SHP77 (cell line): ENCODE results near the gene WASF3.

Source experiments
- DNase-seq, 2 experiments: peaks; one replicate each; lab custom pipeline; 2025; lab: John Stamatoyannopoulos, UW

Gene WASF3

DNA sequence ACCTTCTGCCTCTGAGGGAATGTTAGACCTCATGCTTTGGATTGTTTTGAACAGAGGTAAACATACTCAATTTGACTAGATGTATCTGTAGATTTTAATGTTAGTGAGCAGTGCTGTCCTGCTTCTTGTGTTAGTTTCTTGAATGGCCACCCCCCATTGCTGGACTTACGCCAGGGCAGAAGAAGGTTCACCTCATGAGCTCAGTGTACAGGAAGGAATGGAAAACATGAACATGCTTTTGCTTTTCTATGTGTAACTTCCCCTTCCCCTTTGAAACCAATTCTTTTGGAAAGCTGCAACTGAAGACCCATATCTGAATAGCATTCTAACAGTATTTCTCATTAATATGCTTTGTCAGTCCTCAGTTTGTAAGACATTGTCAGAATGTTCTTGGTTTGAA, 32.3 kb downstream of the WASF3 start:
- DNase-seq = no peak

- DNase-seq = no peak
These were observed 32.9 kb downstream of the WASF3 start for GRCh38 chr13:26590379-26590778.

DNA sequence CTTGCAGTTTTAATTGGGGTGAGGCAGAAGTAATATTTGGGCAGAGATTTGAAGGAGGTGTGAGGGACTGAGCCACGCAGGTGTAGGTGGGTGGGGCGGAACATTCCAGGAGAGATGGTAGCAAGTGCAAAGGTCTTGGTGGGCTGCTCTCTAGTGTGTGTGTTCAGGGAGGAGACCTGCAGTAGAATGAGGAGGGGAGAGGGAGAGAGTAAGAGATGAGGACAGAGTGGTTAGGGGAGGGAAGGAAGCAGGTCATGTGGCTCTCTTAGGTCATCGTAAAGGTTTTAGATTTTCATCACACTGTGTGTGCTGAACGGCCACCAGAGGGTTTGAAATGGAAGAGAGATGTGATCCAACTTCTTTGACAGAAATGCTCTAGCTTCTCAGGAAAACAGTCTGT, 33.5 kb downstream of the WASF3 start:
- DNase-seq = no peak

- DNase-seq = no peak
These were observed 34.2 kb downstream of the WASF3 start for GRCh38 chr13:26591672-26592071.

DNA sequence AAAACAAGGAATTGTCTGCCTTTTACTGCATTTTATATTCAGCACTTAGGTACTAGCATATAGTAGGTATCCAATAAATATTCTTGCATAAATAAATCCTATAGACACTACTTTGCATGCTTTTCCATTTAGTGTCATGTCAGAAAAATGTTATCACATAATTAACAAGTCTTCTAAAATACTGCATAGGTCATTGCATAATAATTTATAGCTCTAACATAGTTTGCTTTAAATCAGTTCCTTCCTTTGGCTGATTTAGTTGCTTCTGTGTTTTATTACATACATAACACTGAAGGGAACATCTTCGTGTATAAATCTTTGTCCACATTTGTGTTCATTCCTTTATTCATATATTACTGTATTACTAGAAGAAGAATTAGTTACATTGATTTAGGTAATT, 36.2 kb downstream of the WASF3 start:
- no peak for DNase-seq

GRCh38 chr13:26594363-26594762, 36.9 kb downstream of the WASF3 start:
- DNase-seq = no peak

DNA sequence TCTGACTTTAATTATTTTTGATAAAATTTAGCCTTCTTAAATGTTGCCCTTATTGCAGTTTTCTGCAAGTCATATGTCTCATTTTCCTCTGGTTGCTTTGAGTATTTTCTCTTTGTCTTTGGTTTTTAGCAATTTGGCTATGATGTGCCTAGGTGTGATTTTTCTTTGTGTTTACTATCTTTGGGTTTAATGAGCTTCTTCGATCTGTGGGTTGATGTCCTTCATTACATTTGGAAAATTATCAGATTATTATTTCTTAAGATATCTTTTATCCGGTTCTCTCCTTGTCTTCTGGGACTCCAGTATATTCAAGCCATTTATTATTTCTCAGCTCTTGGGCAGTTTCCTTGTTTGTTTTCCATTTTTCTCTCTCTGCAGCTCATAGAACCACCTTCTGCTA, 39.0 kb downstream of the WASF3 start:
- no peak for DNase-seq

GRCh38 chr13:26599403-26599802, 41.9 kb downstream of the WASF3 start:
- DNase-seq = no peak

DNA sequence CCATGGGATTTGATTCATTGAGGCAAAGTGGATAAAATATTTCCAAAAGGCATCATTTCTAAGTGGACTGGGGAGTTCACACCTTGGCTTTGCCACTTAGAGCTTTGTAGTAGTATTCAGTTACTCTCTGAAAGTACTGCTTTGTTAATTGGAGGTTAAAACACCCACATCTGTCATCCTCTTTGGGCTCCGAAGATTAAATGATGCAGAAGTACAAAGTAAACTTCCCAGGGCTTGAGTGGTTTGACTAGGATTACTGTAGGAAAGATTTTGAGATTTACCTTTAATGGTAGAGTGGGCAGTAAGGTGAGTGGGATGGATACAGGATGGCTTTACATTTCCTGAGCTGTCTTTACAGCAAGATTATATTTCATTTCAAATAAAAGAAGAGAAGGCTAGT, 42.4 kb downstream of the WASF3 start:
- DNase-seq = no peak

GRCh38 chr13:26600343-26600742, 42.9 kb downstream of the WASF3 start:
- no peak for DNase-seq

DNA sequence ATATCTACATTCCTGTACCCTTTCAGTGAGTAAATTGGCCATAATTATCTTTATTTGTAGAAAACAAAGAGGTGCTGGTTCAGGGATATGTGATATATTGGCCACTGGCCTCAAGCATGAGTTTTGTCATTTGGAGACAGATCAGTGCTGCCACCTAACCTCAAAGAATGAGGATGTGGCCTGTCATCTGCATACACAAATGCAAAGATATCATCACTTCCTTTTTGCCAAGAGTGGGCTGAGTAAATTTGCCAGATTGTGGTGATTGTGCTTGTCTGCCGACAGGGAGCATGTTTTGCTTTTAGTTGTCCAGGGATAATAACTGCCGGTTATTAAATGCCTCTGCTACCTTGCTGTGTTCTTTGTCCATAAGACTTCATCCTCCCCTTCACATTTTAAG, 44.2 kb downstream of the WASF3 start:
- no peak for DNase-seq

DNA sequence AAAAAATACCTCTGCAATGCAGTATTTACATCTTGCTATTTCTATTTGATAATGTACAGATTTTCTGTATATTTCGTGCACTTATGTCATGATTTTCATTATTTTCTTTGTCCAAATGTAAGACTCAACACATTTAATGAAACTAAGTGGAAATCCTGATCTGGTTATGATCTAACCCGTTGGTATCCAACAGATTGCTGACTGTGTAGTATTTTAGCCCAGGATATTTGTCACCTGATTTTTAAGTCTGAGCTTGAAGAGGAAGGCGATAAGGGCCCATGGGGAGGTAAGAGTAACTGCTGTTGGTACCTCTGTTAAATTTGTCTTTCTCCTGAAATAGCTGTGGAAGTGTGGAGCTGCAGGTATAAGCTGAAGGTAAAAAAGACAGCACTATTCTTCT, 45.3 kb downstream of the WASF3 start:
- no peak for DNase-seq

- DNase-seq = no peak
These were observed 47.5 kb downstream of the WASF3 start for GRCh38 chr13:26604784-26605545.

DNA sequence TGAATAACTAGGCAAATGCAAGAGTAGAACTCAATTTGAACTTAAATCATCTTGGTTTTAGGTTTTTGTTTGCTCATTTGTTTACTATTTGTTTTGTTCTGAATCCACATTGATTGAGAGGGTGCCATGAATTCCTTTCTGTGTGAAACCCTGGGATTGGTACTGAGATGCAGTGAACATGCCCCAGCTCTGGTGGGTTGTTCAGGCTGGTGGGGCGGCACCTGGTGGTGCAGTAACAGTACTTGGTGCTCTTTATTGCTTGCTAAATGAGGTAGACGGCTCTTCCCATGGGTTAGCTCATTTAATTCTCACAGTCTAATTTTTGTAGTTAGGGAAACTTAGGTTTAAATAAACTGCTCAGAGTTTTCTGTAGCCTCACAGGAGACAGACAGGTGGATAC, 48.4 kb downstream of the WASF3 start:
- DNase-seq = peak in 1 of 2 experiments; percentile 1

GRCh38 chr13:26606631-26607030, 49.1 kb downstream of the WASF3 start:
- DNase-seq = no peak

GRCh38 chr13:26614721-26615120, 57.2 kb downstream of the WASF3 start:
- no peak for DNase-seq

DNA sequence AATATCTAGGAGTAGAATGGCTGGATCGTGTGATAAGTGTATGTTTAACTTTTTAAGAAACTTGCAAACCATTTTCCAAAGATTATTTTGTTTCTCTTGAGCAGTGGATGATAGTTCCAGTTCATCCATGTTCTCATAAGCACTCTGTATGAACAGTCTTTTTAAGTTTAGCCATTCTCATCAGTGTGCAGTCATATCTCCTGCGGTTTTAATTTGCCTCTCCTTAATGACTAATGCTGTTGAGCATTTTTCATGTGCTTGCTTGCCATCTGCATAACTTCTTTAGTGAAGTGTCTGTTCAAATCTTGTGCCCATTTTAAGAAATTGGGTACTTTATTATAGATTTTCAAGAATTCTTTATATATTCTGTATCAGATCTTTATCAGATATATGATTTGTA, 58.6 kb downstream of the WASF3 start:
- no peak for DNase-seq

GRCh38 chr13:26618726-26619125, 61.2 kb downstream of the WASF3 start:
- no peak for DNase-seq

DNA sequence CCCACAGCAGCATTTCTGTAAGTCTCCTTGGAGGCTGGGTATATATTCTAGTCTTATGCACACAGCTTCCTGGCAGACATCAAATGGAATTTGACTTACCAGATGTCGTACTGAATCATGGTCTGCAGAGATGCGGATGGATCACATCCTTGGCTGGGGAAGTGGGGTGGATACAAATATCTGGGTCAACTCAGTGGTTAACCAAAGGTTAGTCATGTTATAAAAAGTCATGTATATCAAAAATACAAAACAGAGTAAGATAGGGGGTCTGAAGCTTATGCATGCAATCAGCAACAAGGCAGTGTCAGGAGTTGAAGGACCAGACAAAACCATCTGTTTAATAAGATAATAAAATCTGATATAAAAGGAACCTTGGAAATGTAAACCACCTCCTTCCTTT, 61.9 kb downstream of the WASF3 start:
- no peak for DNase-seq

DNA sequence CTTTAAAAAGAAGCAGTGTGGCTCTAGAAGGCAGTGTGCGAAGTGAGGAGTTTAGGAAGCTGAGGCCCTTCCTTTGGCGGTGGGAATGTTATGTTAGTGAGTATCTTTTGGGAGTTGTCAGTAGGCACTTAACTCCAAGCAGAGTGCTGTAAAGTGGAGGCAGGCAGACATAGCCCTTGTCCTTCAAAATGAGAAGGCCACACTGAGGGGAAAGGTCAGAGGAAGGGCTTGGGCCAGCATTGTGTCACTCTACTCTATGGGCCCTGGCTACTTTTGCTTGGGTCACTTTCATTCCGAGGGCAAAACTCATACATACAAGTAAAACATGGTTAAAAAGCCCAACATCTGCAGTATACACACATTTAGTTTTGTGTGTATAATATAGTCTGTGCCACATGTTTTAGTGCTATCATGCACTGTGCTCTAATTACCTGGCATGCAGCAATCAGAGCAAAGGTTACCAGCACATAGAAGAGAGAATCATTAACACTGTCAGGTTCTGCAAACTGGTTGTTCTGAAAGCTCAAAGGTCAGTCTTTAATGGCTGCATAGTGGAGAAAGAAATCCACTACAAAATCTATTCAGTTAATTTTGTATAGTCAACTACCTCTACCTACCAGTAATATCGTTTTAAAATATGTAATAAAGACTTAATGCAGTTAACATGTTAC, 64.4 kb downstream of the WASF3 start:
- DNase-seq = no peak

- no peak for DNase-seq
These were observed 65.6 kb downstream of the WASF3 start for GRCh38 chr13:26623125-26623524.

GRCh38 chr13:26624572-26624971, 67.1 kb downstream of the WASF3 start:
- no peak for DNase-seq

GRCh38 chr13:26626271-26626670, 68.8 kb downstream of the WASF3 start:
- no peak for DNase-seq

GRCh38 chr13:26628706-26629105, 71.2 kb downstream of the WASF3 start:
- no peak for DNase-seq
